Activated T-cell treated with anti-CD3 and anti-CD28 coated beads, Interleukin-2, amount 50 U/mL, for 72 hours (primary cell): ENCODE measurements around the gene TEX12. TPM values are rescaled to one million over a fixed set of nuclear protein-coding genes. Genes with fewer than 3 reads are reported as not detected.
"Not testable (repeated sequence)": the region's sequence is repeated elsewhere in the genome, so short reads cannot be mapped to it uniquely, and the experiment has no call there.

ENCODE experiments used
- ATAC-seq, 2 donors: fragments of 150-1000 bp; cut with Tn5 transposase; replicated peaks in 1 of 2; 2 replicates each; pipeline ENCODE4 v1.10.0; 2021; ENCODE audit warnings: moderate library complexity in 2 of 2, mild to moderate bottlenecking in 1 of 2
- DNase-seq, 2 donors: peaks; one replicate each; pipeline ENCODE4 v3.0.0; 2021 to 2022; ENCODE audit warnings: mixed read lengths in 1 of 2
- H3K27ac Mint-ChIP-seq: one replicate; pipeline ENCODE4 v1.8.0; 2022; ENCODE audit warnings: mild to moderate bottlenecking, moderate library complexity, mixed read lengths
- H3K27me3 Mint-ChIP-seq: one replicate; pipeline ENCODE4 v1.8.0; 2022; ENCODE audit warnings: low read depth, mixed read lengths
- H3K36me3 Mint-ChIP-seq, 2 donors: one replicate each; pipeline ENCODE4 v1.8.0; 2022; ENCODE audit warnings: mixed read lengths in 2 of 2, mild to moderate bottlenecking in 1 of 2; ENCODE audit not compliant: insufficient read depth in 2 of 2
- H3K4me1 Mint-ChIP-seq: one replicate; pipeline ENCODE4 v1.8.0; 2022; ENCODE audit warnings: low read depth, mixed read lengths
- H3K4me3 Mint-ChIP-seq, 2 donors: one replicate each; pipeline ENCODE4 v1.8.0; 2022; ENCODE audit warnings: mild to moderate bottlenecking in 2 of 2, mixed read lengths in 2 of 2, moderate library complexity in 2 of 2
- H3K9me3 Mint-ChIP-seq, 2 donors: one replicate each; pipeline ENCODE4 v1.8.0; 2022; ENCODE audit warnings: mixed read lengths in 2 of 2
- total RNA-seq, 2 donors: library from RNA; stranded (reverse); gene quantifications; one replicate each; pipeline ENCODE4 v1.2.3, GENCODE V29; 2022

The TEX12 gene
- total RNA-seq, 2 donors from 2014 or later = 0.32 TPM; not detected in 1

DNA sequence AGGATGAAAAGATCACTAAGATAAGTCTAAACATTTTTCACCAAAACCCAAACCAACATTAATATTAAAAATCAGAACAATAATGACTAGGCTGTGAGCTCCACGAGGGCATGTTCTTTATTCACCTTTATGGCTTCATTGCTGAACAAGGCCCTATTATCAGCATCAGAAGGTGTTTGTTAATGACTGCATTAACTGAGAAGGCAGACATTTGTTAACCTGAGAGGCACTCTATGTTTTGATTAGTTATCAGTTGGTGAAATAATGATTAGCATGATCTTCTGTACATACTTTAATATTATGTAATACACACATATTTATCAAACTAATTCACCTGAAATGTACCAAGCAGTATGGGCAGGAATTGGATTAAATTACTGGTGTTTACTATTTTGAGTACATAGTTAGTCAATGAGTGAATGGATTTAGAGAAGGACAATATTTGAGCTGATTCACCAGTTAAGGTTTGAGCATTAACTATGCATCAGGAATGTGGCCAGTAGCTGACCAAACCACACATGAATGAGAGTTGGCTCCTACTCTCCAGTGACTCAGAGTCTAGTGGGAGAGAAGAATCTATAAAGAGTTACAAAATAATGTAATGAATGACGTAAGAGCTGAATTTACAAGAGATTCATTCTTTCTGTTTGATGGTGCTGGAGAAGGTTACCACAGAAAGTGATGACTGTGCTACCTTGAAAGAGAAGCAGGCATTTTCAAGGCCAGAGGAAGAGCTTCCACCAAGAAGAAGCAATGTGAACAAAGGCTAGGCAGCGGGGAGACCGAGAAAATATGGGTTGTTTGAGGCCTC is 10.0 kb upstream of the TEX12 start:
- Mint-ChIP-seq H3K4me1 (peaks cover 6% of the 10 kb centered on the region), H3K9me3 (no peaks in the 10 kb centered on the region), H3K4me3 (no peak overlapping the region), H3K27ac (no peak overlapping the region), H3K36me3 (no peaks in the 10 kb centered on the region), H3K27me3 (peaks cover 17% of the 10 kb centered on the region)
- ATAC-seq = peak; percentile 86 to 97
- DNase-seq = peak; percentile 2 to 14

- H3K27ac Mint-ChIP-seq = no peak overlapping the region
- H3K4me3 Mint-ChIP-seq = no peak overlapping the region
- no peak for ATAC-seq
- no peaks in the 10 kb centered on the region for H3K9me3 Mint-ChIP-seq
- peaks cover 14% of the 10 kb centered on the region for H3K4me1 Mint-ChIP-seq
- peaks cover 34% of the 10 kb centered on the region for H3K27me3 Mint-ChIP-seq
- no peak for DNase-seq
- no peaks in the 10 kb centered on the region for H3K36me3 Mint-ChIP-seq
Measured at GRCh38 chr11:112159098-112160065, 7.8 kb upstream of the TEX12 start.

DNA sequence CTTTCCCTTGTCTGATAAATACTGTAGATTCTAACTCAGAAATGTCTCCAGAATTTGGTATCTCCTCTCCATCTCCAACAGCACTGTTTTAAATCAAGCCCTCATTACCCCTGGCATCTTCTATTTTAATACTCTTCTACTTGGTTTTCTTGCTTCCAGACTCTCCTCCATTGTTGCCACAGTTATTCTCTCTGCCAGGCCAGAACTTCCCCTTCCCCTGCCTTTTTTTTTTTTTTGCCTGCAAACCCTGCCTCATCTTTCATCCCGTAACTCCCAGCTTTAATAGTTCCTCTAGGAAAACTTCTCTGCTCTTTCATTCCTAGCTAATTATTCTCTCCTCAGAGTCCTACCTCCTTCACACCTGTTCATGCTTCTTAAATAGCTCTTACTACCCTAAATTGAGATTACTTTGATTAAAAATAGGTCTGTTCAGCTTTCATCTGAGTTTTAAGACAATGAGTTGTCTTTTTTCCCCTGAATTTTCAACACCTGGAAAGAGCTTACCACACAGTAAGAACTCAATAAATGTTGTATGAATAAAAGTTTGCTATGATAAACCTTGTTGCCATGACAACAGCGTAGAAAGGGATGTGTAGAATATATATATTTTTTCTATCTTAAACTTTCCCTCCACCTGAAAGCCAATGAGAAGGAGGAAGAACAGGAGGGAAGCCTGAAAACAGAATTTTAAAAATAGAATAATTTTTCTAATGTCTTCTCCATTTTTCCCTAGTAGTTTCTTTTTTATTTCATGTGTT is 6.9 kb upstream of the TEX12 start:
- DNase-seq (no peak), ATAC-seq (no peak)
- Mint-ChIP-seq H3K4me3 (no peak overlapping the region), H3K27ac (no peak overlapping the region), H3K36me3 (no peaks in the 10 kb centered on the region), H3K27me3 (peaks cover 36% of the 10 kb centered on the region), H3K4me1 (peaks cover 14% of the 10 kb centered on the region), H3K9me3 (no peaks in the 10 kb centered on the region)

DNA sequence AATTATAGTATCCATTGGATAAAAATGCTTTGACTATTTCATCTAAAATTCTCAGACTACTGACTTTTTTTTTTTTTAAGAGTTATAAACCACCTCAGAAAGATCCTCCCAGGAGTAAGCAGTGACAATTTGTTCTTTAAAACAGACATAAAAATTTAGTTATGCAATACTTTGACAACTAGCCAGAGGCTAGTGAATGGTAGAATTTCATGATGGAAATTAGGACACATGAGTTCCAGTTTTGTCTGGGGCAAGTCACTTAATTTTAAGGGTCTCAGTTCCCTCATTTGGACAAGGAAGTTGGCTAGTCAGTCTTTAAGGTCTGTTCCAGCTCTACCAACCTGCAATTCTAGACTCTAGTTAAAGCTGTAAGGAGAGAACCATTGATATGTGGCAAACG is 6.2 kb upstream of the TEX12 start:
- peaks cover 14% of the 10 kb centered on the region for H3K4me1 Mint-ChIP-seq
- H3K9me3 Mint-ChIP-seq = no peaks in the 10 kb centered on the region
- DNase-seq (no peak), ATAC-seq (no peak)
- H3K27me3 Mint-ChIP-seq = peaks cover 36% of the 10 kb centered on the region
- no peaks in the 10 kb centered on the region for H3K36me3 Mint-ChIP-seq
- no peak overlapping the region for H3K4me3 Mint-ChIP-seq
- H3K27ac Mint-ChIP-seq = no peak overlapping the region

DNA sequence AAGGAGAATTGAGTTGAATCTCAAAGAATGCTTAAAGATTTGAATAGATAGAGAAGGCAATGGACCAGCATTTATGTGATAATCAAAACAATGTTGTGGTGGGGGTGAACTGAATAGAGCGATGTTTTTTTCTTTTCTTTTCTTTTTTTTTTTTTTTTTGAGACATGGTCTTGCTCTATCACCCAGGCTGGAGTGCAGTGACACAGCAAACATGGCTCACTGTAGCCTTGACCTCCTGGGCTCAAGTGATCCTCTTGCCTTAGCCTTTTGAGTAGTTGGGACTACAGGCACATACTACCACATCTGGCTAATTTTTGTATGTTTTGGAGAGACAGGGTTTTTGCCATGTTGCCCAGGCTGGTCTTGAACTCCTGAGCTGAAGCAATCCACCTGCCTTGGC is 5.0 kb upstream of the TEX12 start:
- not testable (repeated sequence) for DNase-seq, ATAC-seq, H3K9me3 Mint-ChIP-seq, H3K4me3 Mint-ChIP-seq, H3K36me3 Mint-ChIP-seq, H3K27ac Mint-ChIP-seq
- Mint-ChIP-seq H3K4me1 (peaks cover 13% of the 10 kb centered on the region), H3K27me3 (peaks cover 44% of the 10 kb centered on the region)

- ATAC-seq = no peak
- no peaks in the 10 kb centered on the region for H3K9me3 Mint-ChIP-seq
- peaks cover 8% of the 10 kb centered on the region for H3K4me1 Mint-ChIP-seq
Measured at GRCh38 chr11:112162761-112163546, 4.2 kb upstream of the TEX12 start.

DNA sequence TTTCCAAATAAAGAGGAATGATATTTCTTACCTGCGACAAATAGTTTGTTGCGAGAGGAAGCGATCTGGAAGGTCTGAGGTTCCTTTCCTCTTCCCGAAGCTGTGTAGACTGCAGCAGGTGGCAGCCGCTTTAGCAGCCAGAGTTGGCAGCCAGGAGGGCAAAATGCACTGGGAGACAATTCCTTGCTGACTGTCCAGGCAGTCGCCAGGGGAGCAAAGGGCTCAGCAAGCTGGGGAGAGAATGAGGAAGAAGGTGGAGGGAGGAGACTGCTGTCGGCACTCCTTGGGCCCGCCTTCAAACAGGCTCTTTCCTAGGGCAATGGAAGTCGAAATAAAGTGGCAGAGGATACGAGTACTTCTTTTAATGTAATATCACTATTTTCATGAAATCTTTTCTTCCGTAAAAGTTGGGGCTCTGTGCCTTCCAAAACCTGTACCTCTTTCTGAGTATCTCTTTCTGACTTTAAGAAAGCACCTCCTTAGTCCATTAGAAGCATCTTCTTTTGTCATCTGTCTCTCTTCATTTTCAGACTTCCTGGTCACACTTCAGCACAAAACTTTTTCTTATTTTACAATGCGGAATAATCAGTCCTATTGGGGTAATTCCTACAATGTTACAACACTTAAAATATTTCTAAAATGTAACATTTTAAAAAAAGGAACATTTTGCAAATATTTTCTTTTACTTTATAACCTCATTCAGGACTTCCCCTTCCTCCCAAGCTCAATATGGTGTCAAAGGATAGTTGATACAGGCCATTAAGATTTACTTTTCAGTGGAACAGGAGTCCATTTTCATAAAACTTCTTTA is 3.1 kb upstream of the TEX12 start, which contains the start of gene IL18:
IL18 (minus strand) TSS at position 220 of the 811 bp plus-strand sequence. CDS start 9,041 bp downstream, outside the sequence.
- H3K4me3 Mint-ChIP-seq = peak within 1 kb of the TSS; percentile 37 to 74
- ATAC-seq = no peak
- peaks cover 52% of the 10 kb centered on the region for H3K27me3 Mint-ChIP-seq

More at GRCh38 chr11:112162761-112163546, 4.2 kb upstream of the TEX12 start:
- no peak overlapping the region for H3K4me3 Mint-ChIP-seq
- H3K36me3 Mint-ChIP-seq = no peaks in the 10 kb centered on the region
- H3K27ac Mint-ChIP-seq = no peak overlapping the region
- peaks cover 50% of the 10 kb centered on the region for H3K27me3 Mint-ChIP-seq
- no peak for DNase-seq

GRCh38 chr11:112165049-112165448 is 2.1 kb upstream of the TEX12 start:
- Mint-ChIP-seq H3K4me3 (no peak overlapping the region), H3K4me1 (peaks cover 8% of the 10 kb centered on the region), H3K27me3 (peaks cover 50% of the 10 kb centered on the region), H3K9me3 (no peaks in the 10 kb centered on the region), H3K36me3 (no peaks in the 10 kb centered on the region), H3K27ac (no peak overlapping the region)
- DNase-seq (no peak), ATAC-seq (no peak)

More for the DNA sequence above, 3.1 kb upstream of the TEX12 start, which contains the start of gene IL18:
- Mint-ChIP-seq H3K27ac (no peak within 1 kb of the TSS), H3K4me1 (peaks cover 8% of the 10 kb centered on the region), H3K9me3 (no peaks in the 10 kb centered on the region), H3K36me3 (no peaks in the 10 kb centered on the region)
- no peak for DNase-seq

DNA sequence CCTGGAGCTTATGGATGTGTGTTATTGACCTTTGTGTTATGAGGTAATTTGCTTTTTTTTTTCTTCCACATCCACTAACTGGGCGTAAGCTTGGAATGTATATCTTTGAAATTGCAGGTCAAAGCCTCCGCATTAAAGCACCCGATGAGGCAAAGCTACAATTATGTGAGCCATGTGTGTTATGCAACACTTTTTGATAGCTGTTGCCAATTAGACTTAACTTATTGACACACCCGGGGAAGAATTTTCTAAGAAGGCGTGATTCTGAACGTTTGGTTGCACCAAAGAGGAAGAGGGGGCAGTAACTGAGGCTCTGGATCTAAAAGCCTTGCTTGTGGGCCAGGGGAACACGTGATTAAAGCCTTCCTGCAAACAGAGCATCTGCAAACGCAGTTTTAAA is 610 bp upstream of the TEX12 start:
- Mint-ChIP-seq H3K4me3 (no peak overlapping the region), H3K27me3 (peaks cover 39% of the 10 kb centered on the region), H3K36me3 (no peaks in the 10 kb centered on the region), H3K27ac (no peak overlapping the region), H3K4me1 (peaks cover 8% of the 10 kb centered on the region), H3K9me3 (no peaks in the 10 kb centered on the region)
- ATAC-seq (no peak), DNase-seq (no peak)

DNA sequence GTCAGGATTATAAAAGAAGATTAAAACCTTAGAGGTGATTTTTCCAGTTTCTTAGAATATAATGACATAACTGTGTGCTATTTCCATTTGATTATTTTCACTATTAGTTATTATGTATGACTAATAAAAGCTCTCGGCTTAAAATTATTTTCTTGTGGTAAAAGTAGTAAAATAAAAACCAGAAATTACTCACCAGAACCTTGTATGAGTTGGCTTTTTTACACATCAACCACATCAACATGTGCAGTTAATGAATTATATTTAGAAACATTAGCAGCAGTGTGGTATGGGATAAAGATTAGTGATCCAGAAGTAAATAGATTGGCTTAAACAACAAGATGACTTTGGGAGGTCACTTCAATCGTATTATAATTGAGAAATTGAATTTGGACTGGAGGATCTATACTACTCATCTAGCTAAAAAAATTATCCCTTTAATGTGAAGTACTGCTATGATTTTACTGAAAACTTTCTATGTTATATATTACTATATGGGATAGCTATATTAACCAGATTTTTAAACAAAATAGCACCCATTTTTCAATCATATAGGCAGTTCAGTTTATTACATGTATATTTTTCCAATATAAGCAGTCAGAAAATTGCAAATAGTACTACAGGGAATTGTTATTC is 5.3 kb downstream of the TEX12 start:
- Mint-ChIP-seq H3K4me1 (peaks cover 13% of the 10 kb centered on the region), H3K9me3 (no peaks in the 10 kb centered on the region), H3K27me3 (peaks cover 32% of the 10 kb centered on the region), H3K4me3 (no peak overlapping the region), H3K36me3 (no peaks in the 10 kb centered on the region), H3K27ac (no peak overlapping the region)
- no peak for ATAC-seq
- DNase-seq = no peak

GRCh38 chr11:112173152-112173551 is 6.0 kb downstream of the TEX12 start:
- H3K36me3 Mint-ChIP-seq = no peaks in the 10 kb centered on the region
- no peaks in the 10 kb centered on the region for H3K9me3 Mint-ChIP-seq
- no peak for DNase-seq
- ATAC-seq = no peak
- peaks cover 13% of the 10 kb centered on the region for H3K4me1 Mint-ChIP-seq
- H3K27me3 Mint-ChIP-seq = peaks cover 33% of the 10 kb centered on the region
- no peak overlapping the region for H3K27ac Mint-ChIP-seq
- H3K4me3 Mint-ChIP-seq = no peak overlapping the region
